ENCODE results near the gene KCNC3.

KCNC3 gene

DNA sequence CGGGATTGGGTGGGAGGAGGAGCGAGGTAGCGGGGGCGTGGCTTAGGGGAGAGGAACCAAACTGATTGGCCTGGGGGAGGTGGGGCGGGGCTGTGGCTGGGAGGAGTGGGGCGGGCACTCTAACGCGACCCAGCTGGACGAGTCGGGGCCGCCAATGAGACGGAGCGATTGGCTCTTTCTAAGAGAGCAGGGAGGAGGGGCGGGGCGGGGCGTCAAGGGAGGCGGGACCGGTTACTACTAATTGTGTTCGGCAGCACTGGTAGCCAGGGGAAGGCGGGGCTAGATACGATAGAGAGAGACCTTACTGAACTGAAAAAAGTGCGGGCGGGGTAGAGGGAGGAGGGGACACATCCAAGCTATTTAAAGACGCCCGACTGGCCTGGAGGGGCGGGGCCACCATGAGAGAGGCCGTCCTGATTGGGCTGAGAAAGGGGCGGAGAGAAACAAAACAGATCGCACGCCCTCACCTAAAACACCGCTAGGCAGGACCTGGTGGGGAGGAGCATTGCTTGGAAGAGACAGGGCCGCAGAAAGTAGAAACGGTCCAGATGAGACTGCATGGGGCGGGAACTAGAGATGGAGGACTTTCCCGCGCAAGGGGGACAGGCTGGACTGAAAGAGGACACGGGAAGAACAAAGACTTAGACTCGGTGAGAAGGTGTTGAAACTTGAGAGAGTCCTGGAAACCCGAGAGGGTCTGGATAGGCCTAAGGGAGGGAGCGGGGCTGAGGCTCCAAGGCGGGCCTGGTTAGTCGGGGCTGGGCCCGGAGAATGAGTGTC is at the start of gene KCNC3:
Gene KCNC3 (minus strand): TSS at position 232 of the 780 bp plus-strand sequence. CDS start 295 bp downstream, outside the sequence.
- H3K9me3 ChIP-seq (ENCODE audit: severe bottlenecking) = peaks cover 4% of the 10 kb centered on the region
- no peaks in the 10 kb centered on the region for H3K36me3 ChIP-seq (ENCODE audit: low read depth)
- ATAC-seq (ENCODE audit: low read depth) (peak; percentile 76), DNase-seq (ENCODE audit: low spot score) (peak; percentile 98)
- no peak for TF ChIP-seq CTCF (IDR thresholded peaks at IDR 0.05; ENCODE audit: poor library complexity, severe bottlenecking)
- no peaks in the 10 kb centered on the region for H3K4me1 ChIP-seq (ENCODE audit: insufficient read depth, poor library complexity, severe bottlenecking)
- H3K27me3 ChIP-seq (ENCODE audit: insufficient read depth, poor library complexity, severe bottlenecking) = peaks cover 55% of the 10 kb centered on the region
- H3K4me3 ChIP-seq (ENCODE audit: severe bottlenecking) = peak within 1 kb of the TSS; percentile 21
- H3K27ac ChIP-seq (ENCODE audit: poor library complexity, severe bottlenecking) = no peak within 1 kb of the TSS

- Histone ChIP-seq H3K36me3 (ENCODE audit: low read depth) (peaks cover 25% of the 10 kb centered on the region), H3K4me3 (ENCODE audit: severe bottlenecking) (no peak overlapping the region), H3K27me3 (ENCODE audit: insufficient read depth, poor library complexity, severe bottlenecking) (no peaks in the 10 kb centered on the region), H3K4me1 (ENCODE audit: insufficient read depth, poor library complexity, severe bottlenecking) (no peaks in the 10 kb centered on the region), H3K27ac (ENCODE audit: poor library complexity, severe bottlenecking) (no peak overlapping the region), H3K9me3 (ENCODE audit: severe bottlenecking) (no peaks in the 10 kb centered on the region)
- no peak for ATAC-seq (ENCODE audit: low read depth)
- TF ChIP-seq CTCF (IDR thresholded peaks at IDR 0.05; ENCODE audit: poor library complexity, severe bottlenecking) = no peak
- DNase-seq (ENCODE audit: low spot score) = no peak
Measured at GRCh38 chr19:50378863-50379236, 49.7 kb upstream of the KCNC3 start.

DNA sequence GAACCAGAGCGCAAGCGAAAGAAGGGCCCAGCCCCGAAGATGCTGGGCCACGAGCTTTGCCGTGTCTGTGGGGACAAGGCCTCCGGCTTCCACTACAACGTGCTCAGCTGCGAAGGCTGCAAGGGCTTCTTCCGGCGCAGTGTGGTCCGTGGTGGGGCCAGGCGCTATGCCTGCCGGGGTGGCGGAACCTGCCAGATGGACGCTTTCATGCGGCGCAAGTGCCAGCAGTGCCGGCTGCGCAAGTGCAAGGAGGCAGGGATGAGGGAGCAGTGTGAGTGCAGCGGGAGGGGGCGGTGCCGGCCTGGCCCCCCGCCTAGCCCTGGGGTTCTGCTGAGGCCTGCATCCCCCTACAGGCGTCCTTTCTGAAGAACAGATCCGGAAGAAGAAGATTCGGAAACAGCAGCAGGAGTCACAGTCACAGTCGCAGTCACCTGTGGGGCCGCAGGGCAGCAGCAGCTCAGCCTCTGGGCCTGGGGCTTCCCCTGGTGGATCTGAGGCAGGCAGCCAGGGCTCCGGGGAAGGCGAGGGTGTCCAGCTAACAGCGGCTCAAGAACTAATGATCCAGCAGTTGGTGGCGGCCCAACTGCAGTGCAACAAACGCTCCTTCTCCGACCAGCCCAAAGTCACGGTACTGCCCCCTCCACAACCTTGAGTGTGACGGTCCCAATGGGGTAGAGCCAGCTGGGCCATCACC is 49.1 kb upstream of the KCNC3 start:
- H3K4me3 ChIP-seq (ENCODE audit: severe bottlenecking) = no peak overlapping the region
- no peaks in the 10 kb centered on the region for H3K27me3 ChIP-seq (ENCODE audit: insufficient read depth, poor library complexity, severe bottlenecking)
- peaks cover 25% of the 10 kb centered on the region for H3K36me3 ChIP-seq (ENCODE audit: low read depth)
- no peak for TF ChIP-seq CTCF (IDR thresholded peaks at IDR 0.05; ENCODE audit: poor library complexity, severe bottlenecking)
- H3K27ac ChIP-seq (ENCODE audit: poor library complexity, severe bottlenecking) = no peak overlapping the region
- DNase-seq (ENCODE audit: low spot score) (no peak), ATAC-seq (ENCODE audit: low read depth) (no peak)
- H3K9me3 ChIP-seq (ENCODE audit: severe bottlenecking) = no peaks in the 10 kb centered on the region
- no peaks in the 10 kb centered on the region for H3K4me1 ChIP-seq (ENCODE audit: insufficient read depth, poor library complexity, severe bottlenecking)

- Histone ChIP-seq H3K9me3 (ENCODE audit: severe bottlenecking) (no peaks in the 10 kb centered on the region), H3K4me1 (ENCODE audit: insufficient read depth, poor library complexity, severe bottlenecking) (no peaks in the 10 kb centered on the region), H3K36me3 (ENCODE audit: low read depth) (peaks cover 25% of the 10 kb centered on the region), H3K4me3 (ENCODE audit: severe bottlenecking) (no peak overlapping the region), H3K27ac (ENCODE audit: poor library complexity, severe bottlenecking) (no peak overlapping the region), H3K27me3 (ENCODE audit: insufficient read depth, poor library complexity, severe bottlenecking) (no peaks in the 10 kb centered on the region)
- TF ChIP-seq CTCF (IDR thresholded peaks at IDR 0.05; ENCODE audit: poor library complexity, severe bottlenecking) = no peak
- no peak for DNase-seq (ENCODE audit: low spot score)
- no peak for ATAC-seq (ENCODE audit: low read depth)
Measured at GRCh38 chr19:50377517-50377916, 48.3 kb upstream of the KCNC3 start.
